NCI-H187 (cell line): Measurements from ENCODE around the gene KLHL4.
"Not testable (repeated sequence)": the region's sequence is repeated elsewhere in the genome, so short reads cannot be mapped to it uniquely, and the experiment has no call there.

Source experiments
- DNase-seq, 2 experiments: peaks; one replicate each; lab custom pipeline; 2025; lab: John Stamatoyannopoulos, UW

Gene KLHL4

GRCh38 chrX:87517571-87518141 lies at the start of gene KLHL4:
Gene KLHL4, plus strand, starts transcription at chrX:87517802. Its CDS starts 92 bp downstream, at chrX:87517894.
- no peak for DNase-seq

DNA sequence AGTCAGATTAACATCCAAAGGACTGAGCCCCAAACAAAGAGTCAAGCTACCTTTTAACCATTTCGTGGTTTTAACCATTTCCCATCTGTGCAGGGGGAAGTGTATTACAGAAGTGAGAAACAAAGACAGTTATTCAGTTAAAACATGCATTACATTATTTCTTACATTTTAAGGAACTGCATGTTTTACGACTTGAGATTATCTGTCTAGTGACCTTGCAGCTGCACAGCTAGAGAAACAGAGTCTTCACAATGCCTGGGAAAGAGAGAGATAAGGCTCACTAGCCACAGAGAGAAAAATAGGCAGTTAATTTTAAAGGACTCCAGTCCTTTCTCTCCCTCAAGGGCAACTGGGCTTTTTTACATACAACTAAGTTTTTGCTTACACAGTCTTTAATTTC lies 48.7 kb upstream of the KLHL4 start:
- DNase-seq = no peak

- DNase-seq = no peak
These were observed 41.8 kb upstream of the KLHL4 start for GRCh38 chrX:87475793-87476192.

GRCh38 chrX:87478703-87479102 lies 38.9 kb upstream of the KLHL4 start:
- not testable (repeated sequence) for DNase-seq

GRCh38 chrX:87489071-87489470 lies 28.5 kb upstream of the KLHL4 start:
- no peak for DNase-seq

DNA sequence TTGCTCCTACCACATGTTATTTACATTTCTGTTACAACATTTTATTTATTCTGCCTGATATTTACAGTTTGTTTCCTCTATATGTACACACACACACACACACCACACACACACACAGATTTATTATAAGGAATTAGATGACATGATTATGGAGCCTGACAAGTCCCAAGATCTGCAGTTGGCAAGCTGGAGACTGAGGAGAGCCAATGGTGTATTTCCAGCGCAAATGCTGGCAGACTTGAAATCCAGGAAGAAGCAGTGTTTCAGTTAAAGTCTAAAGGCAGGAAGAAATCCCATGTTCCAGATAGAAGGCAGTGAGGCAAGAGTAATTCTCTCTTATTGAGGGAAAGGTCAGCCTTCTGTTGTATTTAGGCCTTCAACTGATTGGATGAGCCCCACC lies 1.8 kb upstream of the KLHL4 start:
- no peak for DNase-seq

GRCh38 chrX:87516717-87517121 lies 883 bp upstream of the KLHL4 start:
- DNase-seq = no peak

- DNase-seq = no peak
These were observed 902 bp downstream of the KLHL4 start for GRCh38 chrX:87518504-87518903.

- no peak for DNase-seq
These were observed 8.2 kb downstream of the KLHL4 start for GRCh38 chrX:87525771-87526229.

DNA sequence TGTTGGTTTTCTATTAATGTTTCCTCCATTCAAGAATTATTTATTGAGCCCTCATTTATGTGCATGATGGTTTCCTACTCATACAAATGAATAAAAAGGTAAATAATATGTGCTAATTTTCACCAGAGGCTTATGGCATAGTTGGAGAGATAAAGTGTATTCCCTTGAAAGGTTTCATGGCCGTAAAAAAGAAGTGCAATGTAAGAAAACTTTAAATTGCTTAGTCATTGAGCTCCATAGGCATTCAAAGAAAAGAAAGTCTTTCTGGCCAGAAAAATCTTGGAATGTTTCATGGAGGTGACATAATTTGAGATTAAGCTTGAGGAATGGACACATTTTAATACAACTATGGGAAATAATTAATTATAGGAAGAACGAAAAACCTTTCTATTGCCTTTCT lies 8.7 kb downstream of the KLHL4 start:
- DNase-seq = no peak

- no peak for DNase-seq
These were observed 10.9 kb downstream of the KLHL4 start for GRCh38 chrX:87528487-87528886.

- DNase-seq = no peak
These were observed 54.4 kb downstream of the KLHL4 start for GRCh38 chrX:87571964-87572363.

DNA sequence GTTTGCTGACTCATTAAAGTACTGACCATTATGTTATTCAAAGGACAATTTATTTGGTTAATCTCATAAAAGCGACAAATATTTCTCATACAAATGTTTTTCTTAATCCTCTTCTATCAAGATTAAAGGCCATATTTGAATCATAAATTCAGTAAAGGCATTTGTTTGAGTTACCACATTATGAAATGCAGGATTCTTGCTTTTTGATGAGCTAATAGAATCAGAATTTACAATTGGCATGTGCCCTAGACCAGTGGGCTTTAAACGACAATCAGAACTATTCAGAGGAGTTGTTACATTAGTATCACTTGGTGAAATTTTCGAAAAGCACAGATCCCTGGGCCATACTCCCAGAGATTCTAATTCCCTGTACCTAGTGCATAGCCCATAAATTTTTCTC lies 55.3 kb downstream of the KLHL4 start:
- no peak for DNase-seq

GRCh38 chrX:87578978-87579377 lies 61.4 kb downstream of the KLHL4 start:
- no peak for DNase-seq

GRCh38 chrX:87580862-87581261 lies 63.3 kb downstream of the KLHL4 start:
- no peak for DNase-seq

- DNase-seq = no peak
These were observed 64.9 kb downstream of the KLHL4 start for GRCh38 chrX:87582453-87582852.

DNA sequence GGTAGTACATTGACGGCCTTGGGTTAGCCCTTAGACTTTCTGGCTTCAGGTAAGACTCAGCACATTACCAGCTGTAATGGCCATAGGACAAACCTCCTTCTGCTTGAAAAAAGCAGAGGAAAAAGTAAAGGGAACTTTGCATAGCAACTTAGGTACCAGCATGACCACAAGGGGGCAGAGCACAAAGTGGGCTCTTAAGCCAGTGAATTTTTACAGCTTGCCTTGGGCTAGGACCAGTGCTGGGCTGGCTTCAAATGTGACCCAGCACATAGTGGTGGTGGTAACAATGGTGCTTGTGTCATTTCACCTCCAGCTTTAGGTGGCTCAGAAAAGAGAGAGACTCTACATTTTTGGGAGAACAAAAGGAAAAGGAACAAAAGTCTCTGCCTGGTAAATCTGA lies 66.1 kb downstream of the KLHL4 start:
- no peak for DNase-seq

GRCh38 chrX:87616371-87616770 lies 98.8 kb downstream of the KLHL4 start:
- no peak for DNase-seq

DNA sequence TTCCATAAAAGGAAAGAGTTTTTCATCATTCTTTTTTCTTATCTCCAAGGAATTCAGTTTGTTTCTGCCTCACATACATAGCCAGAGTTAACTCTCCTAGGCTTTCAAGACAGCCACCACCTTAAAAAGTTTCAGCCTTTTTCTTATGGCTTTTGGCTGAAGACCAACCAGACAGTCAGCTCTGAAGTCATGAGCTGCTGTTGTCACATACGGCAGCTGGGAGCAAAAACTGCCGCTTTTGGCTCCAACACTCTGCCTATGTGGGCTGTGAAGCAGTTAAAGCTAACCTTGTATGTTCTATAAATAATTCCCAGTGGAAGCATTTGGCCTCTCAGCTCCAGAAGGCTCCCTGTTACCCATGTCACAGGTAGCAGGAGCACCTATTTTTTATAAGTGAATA lies 104.1 kb downstream of the KLHL4 start:
- DNase-seq = no peak

DNA sequence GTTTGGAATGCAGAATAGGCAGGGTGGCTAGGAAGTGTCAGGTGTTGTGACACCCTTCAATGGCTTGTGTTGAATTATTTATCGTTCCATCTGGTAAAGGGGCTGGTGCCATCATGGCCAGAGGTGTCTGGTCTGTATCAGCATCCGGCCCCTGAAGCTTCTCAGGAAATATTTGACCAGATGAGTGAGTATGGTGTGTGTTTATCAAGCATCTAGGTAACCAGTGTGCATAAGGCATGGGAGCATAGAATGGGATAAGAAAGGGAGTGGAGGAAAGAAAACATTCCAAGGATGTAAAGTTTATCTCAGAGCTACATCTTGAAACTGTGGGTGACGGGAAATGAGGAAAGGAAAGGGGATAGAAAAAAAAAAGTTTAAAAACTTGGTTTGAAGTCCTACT lies 109.4 kb downstream of the KLHL4 start:
- no peak for DNase-seq

DNA sequence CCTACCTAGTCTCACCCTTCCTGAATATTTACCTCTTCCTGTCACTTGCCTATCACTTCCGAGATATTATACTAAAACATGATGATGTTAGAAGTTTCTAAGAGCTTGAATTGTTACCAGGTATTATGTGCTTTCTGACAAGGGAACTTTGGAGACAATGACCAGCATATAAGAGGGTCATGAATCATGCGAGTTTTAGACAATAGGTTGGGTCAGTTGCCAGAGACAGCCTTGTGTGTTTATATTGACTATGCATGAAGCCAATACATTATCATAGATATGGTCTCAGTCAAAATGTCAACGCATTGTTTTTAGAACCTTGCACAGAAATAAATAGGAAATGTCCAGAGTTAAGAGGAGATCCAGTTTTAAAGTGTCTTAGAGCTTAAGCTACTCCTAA lies 116.8 kb downstream of the KLHL4 start:
- no peak for DNase-seq

DNA sequence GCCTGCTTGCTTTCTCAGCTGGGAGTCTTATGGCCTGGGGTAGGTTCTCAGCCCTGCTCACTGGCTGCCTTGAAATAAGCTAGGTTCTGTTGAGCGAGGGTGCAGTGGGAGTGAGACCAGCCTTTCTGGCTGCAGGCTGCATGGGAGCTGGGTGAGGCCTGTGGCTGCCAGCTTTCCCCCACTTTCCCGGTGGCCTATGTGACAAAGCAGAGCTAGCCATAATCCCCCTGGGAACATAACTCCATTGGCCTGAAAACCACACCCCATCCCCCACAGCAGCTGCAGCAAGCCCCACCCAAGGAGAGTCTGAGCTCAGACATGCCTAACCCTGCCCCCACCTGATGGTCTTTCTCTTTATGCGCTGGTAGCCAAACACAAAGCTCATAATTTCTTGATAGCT lies 118.9 kb downstream of the KLHL4 start:
- DNase-seq = no peak

DNA sequence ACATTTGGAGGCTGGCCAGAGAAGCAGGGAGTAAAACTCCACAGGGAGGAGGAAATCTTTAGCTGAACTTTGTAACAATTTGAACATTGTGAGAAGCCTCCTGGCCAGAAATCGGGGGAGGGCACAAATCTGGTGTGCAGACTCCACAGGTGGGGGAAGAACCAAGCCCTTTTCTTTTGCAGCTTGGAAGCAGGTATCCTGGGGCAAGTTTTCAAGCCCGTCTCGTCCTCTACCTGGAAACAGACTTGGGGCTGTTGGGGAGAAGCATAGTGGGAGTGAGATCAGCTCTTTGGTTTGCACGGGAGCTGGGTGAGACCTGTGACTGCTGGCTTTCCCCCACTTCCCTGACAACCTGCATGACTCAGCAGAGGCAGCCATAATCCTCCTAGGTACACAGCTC lies 123.8 kb downstream of the KLHL4 start:
- DNase-seq = not testable (repeated sequence)

GRCh38 chrX:87661761-87662160 lies 144.2 kb downstream of the KLHL4 start:
- no peak for DNase-seq

GRCh38 chrX:87663421-87663820 lies 145.8 kb downstream of the KLHL4 start:
- no peak for DNase-seq
